Measurements from ENCODE around the gene CREBL2. TPM values are rescaled to one million over a fixed set of nuclear protein-coding genes. Genes with fewer than 3 reads are reported as not detected.

Gene CREBL2
- total RNA-seq, 5 donors from 2014 or later (not counting 1 experiment from before 2014, with no cell fraction given), result 24.4 to 37.2 (median 33.8) TPM

- H3K9me3 ChIP-seq, result no peaks in the 10 kb centered on the region
- no peaks in the 10 kb centered on the region for H3K9me3 Mint-ChIP-seq
- no peak for ATAC-seq (replicated peaks in 1 of 4)
- H3K27me3 Mint-ChIP-seq, result no peaks in the 10 kb centered on the region
- ChIA-PET CTCF (interaction anchor here in 1 of 2 donors (0.6 to 0.9 kb wide), 2 partner anchors 23 to 185 kb away, joined by 4 to 5 read pairs; no protein-coding TSS in a partner anchor), POLR2A (no interaction called here)
- H3K27ac Mint-ChIP-seq, result no peak overlapping the region
- no peaks in the 10 kb centered on the region for H3K36me3 ChIP-seq (ENCODE audit: control insufficient read depth in 2 of 2, extremely low read depth in 1 of 2, insufficient read depth in 1 of 2, low read length in 1 of 2)
- H3K27me3 ChIP-seq (replicated peaks in 1 of 2; ENCODE audit: control insufficient read depth in 2 of 2, extremely low read depth in 1 of 2, insufficient read depth in 2 of 2, low read length in 1 of 2), result no peaks in the 10 kb centered on the region
- no peak overlapping the region for H3K4me3 Mint-ChIP-seq
- peaks cover 3% of the 10 kb centered on the region in 2 experiments for H3K4me1 ChIP-seq (ENCODE audit: control insufficient read depth in 1 of 2, extremely low read depth in 1 of 2, insufficient read depth in 2 of 2, low read length in 2 of 2)
- DNase-seq, result no peak
- H3K4me3 ChIP-seq (ENCODE audit: control insufficient read depth in 1 of 2, extremely low read depth in 1 of 2, low read length in 1 of 2), result no peak overlapping the region
- no peak overlapping the region for H3K27ac ChIP-seq (ENCODE audit: low read length)
- H3K36me3 Mint-ChIP-seq, result peaks cover 4% of the 10 kb centered on the region
- H3K4me1 Mint-ChIP-seq, result peaks cover 0 to 13% (median 8%) of the 10 kb centered on the region in 3 donors
These were observed 75.2 kb downstream of the CREBL2 start for GRCh38 chr12:12686925-12687324.

GRCh38 chr12:12689647-12690300, 78.1 kb downstream of the CREBL2 start:
- ChIA-PET CTCF (no interaction called here), POLR2A (no interaction called here)
- no peak overlapping the region for H3K27ac ChIP-seq (ENCODE audit: low read length)

GRCh38 chr12:12691549-12691948, 79.9 kb downstream of the CREBL2 start:
- H3K4me3 ChIP-seq (ENCODE audit: control insufficient read depth in 1 of 2, extremely low read depth in 1 of 2, low read length in 1 of 2), result no peak overlapping the region
- Mint-ChIP-seq H3K4me1 (peaks cover 12 to 21% (median 16%) of the 10 kb centered on the region in 3 donors), H3K9me3 (no peaks in the 10 kb centered on the region), H3K27ac (no peak overlapping the region), H3K27me3 (no peaks in the 10 kb centered on the region), H3K4me3 (no peak overlapping the region), H3K36me3 (peaks cover 4% of the 10 kb centered on the region)
- ChIA-PET POLR2A (no interaction called here), CTCF (no interaction called here)
- DNase-seq (no peak), ATAC-seq (replicated peaks in 1 of 4) (no peak)
- no peaks in the 10 kb centered on the region for H3K27me3 ChIP-seq (replicated peaks in 1 of 2; ENCODE audit: control insufficient read depth in 2 of 2, extremely low read depth in 1 of 2, insufficient read depth in 2 of 2, low read length in 1 of 2)
- no peaks in the 10 kb centered on the region for H3K36me3 ChIP-seq (ENCODE audit: control insufficient read depth in 2 of 2, extremely low read depth in 1 of 2, insufficient read depth in 1 of 2, low read length in 1 of 2)
- peaks cover 3 to 7% of the 10 kb centered on the region in 2 experiments for H3K4me1 ChIP-seq (ENCODE audit: control insufficient read depth in 1 of 2, extremely low read depth in 1 of 2, insufficient read depth in 2 of 2, low read length in 2 of 2)
- WGBS (ENCODE audit: insufficient coverage), result no CpG with 5 or more reads among the region's 2 CpGs
- H3K9me3 ChIP-seq, result no peaks in the 10 kb centered on the region
- H3K27ac ChIP-seq (ENCODE audit: low read length), result no peak overlapping the region

More at GRCh38 chr12:12689647-12690300, 78.1 kb downstream of the CREBL2 start:
- Mint-ChIP-seq H3K27ac (peak overlapping the region in 1 of 2 donors; percentile 34), H3K4me1 (peaks cover 0 to 13% (median 8%) of the 10 kb centered on the region in 3 donors), H3K27me3 (no peaks in the 10 kb centered on the region), H3K36me3 (peaks cover 4% of the 10 kb centered on the region), H3K4me3 (no peak overlapping the region), H3K9me3 (no peaks in the 10 kb centered on the region)
- H3K36me3 ChIP-seq (ENCODE audit: control insufficient read depth in 2 of 2, extremely low read depth in 1 of 2, insufficient read depth in 1 of 2, low read length in 1 of 2), result no peaks in the 10 kb centered on the region
- DNase-seq (no peak), ATAC-seq (replicated peaks in 1 of 4) (peak in 1 of 4 experiments; percentile 23)
- H3K27me3 ChIP-seq (replicated peaks in 1 of 2; ENCODE audit: control insufficient read depth in 2 of 2, extremely low read depth in 1 of 2, insufficient read depth in 2 of 2, low read length in 1 of 2), result no peaks in the 10 kb centered on the region
- H3K4me3 ChIP-seq (ENCODE audit: control insufficient read depth in 1 of 2, extremely low read depth in 1 of 2, low read length in 1 of 2), result no peak overlapping the region
- no peaks in the 10 kb centered on the region for H3K9me3 ChIP-seq
- no CpG with 5 or more reads among the region's 5 CpGs for WGBS (ENCODE audit: insufficient coverage)
- peaks cover 3% of the 10 kb centered on the region in 2 experiments for H3K4me1 ChIP-seq (ENCODE audit: control insufficient read depth in 1 of 2, extremely low read depth in 1 of 2, insufficient read depth in 2 of 2, low read length in 2 of 2)

GRCh38 chr12:12693111-12693671, 81.5 kb downstream of the CREBL2 start:
- peaks cover 4% of the 10 kb centered on the region for H3K36me3 Mint-ChIP-seq
- no peaks in the 10 kb centered on the region for H3K27me3 Mint-ChIP-seq
- WGBS (ENCODE audit: insufficient coverage), result 100% methylated on average over 1 of the region's 3 CpGs
- DNase-seq, result no peak
- ChIA-PET POLR2A (interaction anchor here (0.6 to 0.8 kb wide), 2 partner anchors 79 to 255 kb away, joined by 3 to 4 read pairs; no protein-coding TSS in a partner anchor), CTCF (interaction anchor here (0.9 to 1.5 kb wide), 2 partner anchors 23 to 37 kb away, joined by 3 to 6 read pairs; no protein-coding TSS in a partner anchor)
- ATAC-seq (replicated peaks in 1 of 4), result no peak
- peaks cover 10 to 13% of the 10 kb centered on the region in 2 experiments for H3K4me1 ChIP-seq (ENCODE audit: control insufficient read depth in 1 of 2, extremely low read depth in 1 of 2, insufficient read depth in 2 of 2, low read length in 2 of 2)
- no peak overlapping the region for H3K27ac ChIP-seq (ENCODE audit: low read length)
- no peaks in the 10 kb centered on the region for H3K9me3 Mint-ChIP-seq
- H3K4me1 Mint-ChIP-seq, result peaks cover 28 to 37% (median 32%) of the 10 kb centered on the region in 3 donors
- no peak overlapping the region for H3K4me3 ChIP-seq (ENCODE audit: control insufficient read depth in 1 of 2, extremely low read depth in 1 of 2, low read length in 1 of 2)
- no peaks in the 10 kb centered on the region for H3K27me3 ChIP-seq (replicated peaks in 1 of 2; ENCODE audit: control insufficient read depth in 2 of 2, extremely low read depth in 1 of 2, insufficient read depth in 2 of 2, low read length in 1 of 2)
- no peaks in the 10 kb centered on the region for H3K9me3 ChIP-seq
- no peaks in the 10 kb centered on the region for H3K36me3 ChIP-seq (ENCODE audit: control insufficient read depth in 2 of 2, extremely low read depth in 1 of 2, insufficient read depth in 1 of 2, low read length in 1 of 2)
- H3K27ac Mint-ChIP-seq, result no peak overlapping the region
- no peak overlapping the region for H3K4me3 Mint-ChIP-seq

Other genes with a start within 250 kb of the CREBL2 start
- 10 to 100 TPM; 44.6 to 72.3 (median 61.0) TPM for gene DUSP16, start 49.0 kb upstream of the CREBL2 start, total RNA-seq
- 1 to 10 TPM; 1.7 to 5.2 (median 2.2) TPM for gene GPR19, start 84.3 kb downstream of the CREBL2 start, total RNA-seq
- gene CDKN1B, start 105.5 kb downstream of the CREBL2 start, total RNA-seq, result 100 to 1,000 TPM; 170 to 246 (median 188) TPM
- gene APOLD1, start 173.8 kb downstream of the CREBL2 start, total RNA-seq, result 1 to 10 TPM in 4 of 5 donors, under 1 TPM in 1; 0.82 to 4.7 (median 3.8) TPM
- 100 to 1,000 TPM in 2 of 5 donors, 10 to 100 TPM in 3; 60.4 to 141 (median 69.8) TPM for gene DDX47, start 201.5 kb downstream of the CREBL2 start, total RNA-seq